GM19324 (cell line): ENCODE data around the gene ASPHD2.
"Not testable (repeated sequence)": the region's sequence is repeated elsewhere in the genome, so short reads cannot be mapped to it uniquely, and the experiment has no call there.

Experiments
- ATAC-seq: cut with Tn5 transposase; IDR thresholded peaks from one replicate; pipeline ENCODE4 v1.9.1; 2021; ENCODE audit warnings: mild to moderate bottlenecking, moderate library complexity; ENCODE audit not compliant: unreplicated experiment, low FRiP score

ASPHD2 gene

GRCh38 chr22:26414347-26414746, 14.7 kb upstream of the ASPHD2 start:
- no peak for ATAC-seq

GRCh38 chr22:26416256-26416655, 12.8 kb upstream of the ASPHD2 start:
- ATAC-seq, result no peak

GRCh38 chr22:26416670-26417276, 12.3 kb upstream of the ASPHD2 start:
- ATAC-seq, result no peak

DNA sequence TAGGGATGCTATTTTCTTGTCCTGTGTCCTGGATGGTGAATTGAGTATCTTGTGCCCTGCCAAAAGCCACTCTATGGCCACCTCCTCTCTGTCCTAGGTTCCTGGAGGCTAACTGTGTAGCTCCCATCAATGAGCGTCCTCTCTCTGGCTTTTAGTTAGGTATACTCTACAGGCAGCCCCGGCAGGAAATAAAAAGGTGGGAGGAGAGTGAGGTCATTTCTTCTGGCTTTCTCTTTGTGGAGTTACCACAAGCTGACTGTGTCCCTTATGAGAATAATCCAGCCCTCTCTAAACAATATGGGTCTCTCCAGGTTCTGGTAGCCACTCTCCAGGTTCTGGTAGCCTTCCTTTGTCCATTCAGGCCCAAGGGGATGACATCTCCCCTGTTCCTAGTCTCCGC, 11.7 kb upstream of the ASPHD2 start:
- ATAC-seq, result no peak

DNA sequence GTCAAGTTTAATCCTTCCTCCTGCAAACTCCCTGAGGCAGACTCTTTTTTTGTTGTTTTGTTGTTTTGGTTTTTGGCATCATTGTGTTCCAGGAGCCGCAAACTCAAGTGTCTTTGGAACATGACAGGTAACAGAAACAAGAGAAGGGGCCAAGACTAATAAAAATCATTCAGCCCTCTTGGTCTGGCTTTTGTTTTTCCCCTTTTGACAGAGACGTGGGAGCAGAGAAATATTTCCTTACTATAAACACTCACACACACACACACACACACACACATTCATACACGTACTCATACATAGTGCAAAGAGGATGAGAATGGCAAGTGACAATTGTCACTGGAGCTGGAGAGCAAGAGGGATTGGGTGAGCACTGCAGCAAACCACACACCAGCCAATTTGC, 10.4 kb upstream of the ASPHD2 start:
- no peak for ATAC-seq

DNA sequence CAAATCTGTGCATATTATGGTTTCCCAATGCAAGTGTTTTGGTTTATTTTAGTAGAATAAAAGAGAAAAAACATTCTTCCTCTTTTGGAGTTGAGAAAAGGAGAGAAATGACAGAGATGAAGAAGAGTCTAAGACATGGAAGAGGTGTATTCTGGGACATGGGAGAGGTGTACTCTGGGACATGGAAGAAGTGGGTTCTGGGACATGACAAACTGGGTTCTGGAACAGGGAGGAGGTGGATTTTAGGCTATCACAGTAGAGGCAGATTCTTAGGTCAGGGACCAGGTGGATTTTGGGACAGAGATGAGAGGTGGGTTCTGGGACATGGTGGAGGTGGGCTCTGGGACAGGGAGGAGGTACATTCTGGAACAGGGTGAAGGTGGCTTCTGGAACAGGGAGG, 2.1 kb upstream of the ASPHD2 start:
- ATAC-seq, result no peak

- ATAC-seq, result peak; percentile 16
These were observed 612 bp downstream of the ASPHD2 start for GRCh38 chr22:26429458-26430286.

DNA sequence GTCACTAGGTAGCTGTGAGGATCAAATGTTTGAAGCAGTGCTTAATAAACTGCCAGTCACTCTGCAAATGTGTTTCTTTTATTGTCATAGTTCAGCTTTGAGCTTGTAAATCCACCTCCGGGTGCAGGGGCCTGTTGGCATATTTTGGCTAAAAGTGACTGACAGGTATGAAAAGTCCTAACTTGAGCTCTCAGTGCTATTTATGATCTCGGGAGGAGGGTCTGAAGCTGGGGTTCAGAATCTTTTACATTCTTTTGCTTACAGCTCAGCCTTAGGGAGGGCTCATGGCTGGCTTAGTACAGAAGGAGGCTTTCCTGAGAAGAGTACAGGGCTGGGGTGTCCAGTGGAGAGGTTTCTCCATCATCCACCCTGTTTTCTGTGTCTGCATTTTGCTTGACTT, 1.5 kb downstream of the ASPHD2 start:
- no peak for ATAC-seq

DNA sequence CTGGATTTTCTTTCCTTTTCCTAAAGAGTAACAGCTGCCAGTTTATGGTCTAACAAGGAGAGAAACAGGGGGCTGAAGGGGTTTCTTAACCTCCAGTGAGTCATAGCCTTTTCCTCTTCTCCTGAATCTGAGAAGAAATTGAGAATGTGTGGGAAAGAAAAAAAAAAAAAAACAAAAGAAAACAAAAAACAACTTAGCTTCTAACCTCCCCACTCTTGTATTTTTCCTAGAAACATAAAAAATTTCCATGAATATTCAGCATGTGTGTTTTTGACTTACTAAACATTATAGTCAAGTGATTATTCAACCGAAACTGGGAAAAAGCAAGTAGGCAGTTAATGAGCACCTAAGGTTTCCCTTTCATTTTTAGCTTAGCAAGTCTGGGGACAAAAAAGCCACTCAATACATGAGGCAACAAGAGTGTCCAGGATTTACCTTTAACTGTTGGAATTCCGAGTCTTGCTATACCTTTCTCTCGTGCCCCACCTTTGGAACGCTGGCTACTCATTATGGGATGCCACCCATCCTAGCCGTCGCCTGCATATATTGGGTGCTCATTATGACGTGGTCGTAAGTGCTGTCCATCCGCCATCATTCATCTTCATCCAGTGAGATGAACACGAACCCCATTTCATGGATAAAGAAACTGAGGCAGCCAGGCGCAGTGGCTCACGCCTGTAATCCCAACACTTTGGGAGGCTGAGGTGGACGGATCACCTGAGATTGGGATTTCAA, 2.4 kb downstream of the ASPHD2 start:
- no peak for ATAC-seq

DNA sequence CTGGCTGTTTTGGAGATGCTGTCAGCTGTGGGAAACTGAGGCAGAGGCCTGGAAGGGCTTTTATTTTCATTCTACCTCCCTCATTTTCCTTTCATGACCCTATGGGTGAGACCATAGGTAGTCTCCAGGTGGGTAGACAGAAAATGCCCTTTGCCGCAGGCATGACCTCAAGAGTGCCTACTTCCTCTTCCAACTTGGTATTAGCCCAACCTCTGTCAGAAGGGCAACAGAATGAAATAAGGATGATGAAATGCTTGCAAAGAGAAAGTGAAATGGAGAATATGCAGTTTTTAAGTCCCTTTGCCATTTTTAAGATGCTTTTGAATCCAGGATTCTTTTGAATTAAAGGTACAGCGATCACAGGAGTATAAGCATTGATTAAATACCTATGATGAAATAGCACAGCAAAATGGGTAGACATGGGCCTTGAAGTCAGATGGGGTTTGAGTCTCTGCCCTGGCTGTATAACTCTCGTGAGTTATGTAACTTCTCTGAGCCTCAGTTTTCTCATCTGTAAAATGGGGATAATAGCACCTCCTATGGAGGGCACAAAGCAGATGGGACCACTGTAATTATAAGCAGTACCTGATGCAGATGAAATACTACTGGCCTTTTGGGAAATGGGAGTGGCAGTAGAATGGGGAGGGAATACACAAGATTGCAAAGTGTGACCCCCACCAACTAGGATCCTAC, 3.7 kb downstream of the ASPHD2 start:
- ATAC-seq, result no peak

- no peak for ATAC-seq
These were observed 4.7 kb downstream of the ASPHD2 start for GRCh38 chr22:26433805-26434204.

DNA sequence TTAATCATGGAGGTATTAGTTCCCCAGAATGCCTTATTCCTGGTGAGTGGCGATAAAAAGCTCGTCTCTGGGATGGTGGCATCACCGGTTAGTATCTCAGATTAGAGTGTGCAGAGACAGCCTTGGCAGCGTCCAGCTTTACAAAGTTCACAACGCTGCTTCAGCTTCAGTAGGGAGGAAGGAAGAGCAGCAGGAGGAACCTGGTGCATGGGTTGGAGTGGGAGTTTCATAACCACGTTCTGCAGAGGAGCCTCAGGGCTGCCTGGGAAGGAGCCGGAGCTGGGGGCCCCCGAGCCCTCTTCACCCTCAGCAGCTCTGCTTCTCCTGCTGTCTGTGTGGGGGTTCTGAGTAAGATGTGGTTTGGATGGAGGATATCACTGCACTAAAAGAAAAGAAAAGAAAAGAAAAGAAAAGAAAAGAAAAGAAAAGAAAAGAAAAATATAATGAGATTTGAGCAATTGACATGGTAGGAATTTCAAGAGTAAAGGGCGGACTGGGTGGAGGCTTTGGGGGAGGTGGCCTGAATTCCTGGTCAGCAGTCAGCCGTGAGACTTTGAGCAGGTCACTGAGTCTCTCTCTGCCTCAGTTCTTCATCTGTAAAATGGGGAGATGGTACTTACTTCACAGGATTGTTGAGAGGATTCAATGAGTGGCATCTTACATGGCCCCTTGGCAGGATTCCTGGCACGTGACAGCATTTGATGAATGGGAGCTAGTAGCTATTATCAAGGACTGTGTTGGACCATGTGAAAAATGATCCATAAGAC, 6.5 kb downstream of the ASPHD2 start:
- no peak for ATAC-seq

- ATAC-seq, result no peak
These were observed 7.9 kb downstream of the ASPHD2 start for GRCh38 chr22:26436903-26437515.

DNA sequence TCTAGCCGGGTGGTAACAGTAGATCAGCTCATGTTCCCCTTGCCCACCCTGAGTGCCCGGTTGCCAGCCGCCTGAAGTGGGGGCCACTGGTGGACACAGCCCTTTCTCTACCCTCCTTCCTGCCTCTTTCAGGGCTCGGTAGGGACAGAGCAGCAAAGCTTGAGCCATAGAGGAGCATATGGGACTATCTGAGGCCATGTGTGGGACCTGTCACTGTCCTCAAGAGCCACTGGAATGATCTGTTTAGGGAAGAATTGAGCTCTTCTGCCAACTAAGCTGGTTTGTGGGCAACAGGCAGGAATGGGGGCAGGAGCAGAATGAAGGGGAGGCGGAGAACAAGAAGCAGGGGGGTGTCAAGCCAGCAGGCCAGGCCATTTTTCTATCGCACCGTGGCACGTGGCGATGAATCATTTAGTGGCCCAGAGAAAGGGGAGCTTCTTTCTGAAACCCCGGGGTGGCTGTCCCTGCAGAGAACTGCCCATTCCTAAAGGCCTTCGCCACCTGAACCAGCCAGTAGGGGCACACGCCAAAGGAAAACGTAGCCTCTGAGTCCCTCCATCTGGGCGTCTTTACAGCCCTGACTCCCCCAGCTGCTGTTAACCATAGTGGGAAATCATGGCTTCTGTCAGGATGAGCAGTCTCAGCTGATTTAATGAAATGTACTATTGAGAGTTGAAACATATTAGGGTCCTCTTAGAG, 8.8 kb downstream of the ASPHD2 start:
- ATAC-seq, result no peak

DNA sequence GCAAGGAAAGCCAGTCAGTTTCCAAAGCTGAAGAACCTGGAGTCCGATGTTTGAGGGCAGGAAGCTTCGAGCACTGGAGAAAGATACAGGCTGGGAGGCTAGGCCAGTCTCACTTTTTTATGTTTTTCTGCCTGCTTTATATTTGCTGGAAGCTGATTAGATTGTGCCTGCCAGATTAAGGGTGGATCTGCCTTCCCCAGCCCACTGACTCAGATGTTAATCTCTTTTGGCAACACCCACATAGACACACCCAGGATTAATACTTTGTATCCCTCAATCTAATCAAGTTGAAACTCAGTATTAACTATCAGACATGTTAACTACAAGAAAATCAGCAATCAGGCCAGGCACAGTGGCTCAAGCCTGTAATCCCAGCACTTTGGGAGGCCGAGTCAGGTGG, 9.7 kb downstream of the ASPHD2 start:
- ATAC-seq, result not testable (repeated sequence)

- no peak for ATAC-seq
These were observed 10.5 kb downstream of the ASPHD2 start for GRCh38 chr22:26439559-26439958.

DNA sequence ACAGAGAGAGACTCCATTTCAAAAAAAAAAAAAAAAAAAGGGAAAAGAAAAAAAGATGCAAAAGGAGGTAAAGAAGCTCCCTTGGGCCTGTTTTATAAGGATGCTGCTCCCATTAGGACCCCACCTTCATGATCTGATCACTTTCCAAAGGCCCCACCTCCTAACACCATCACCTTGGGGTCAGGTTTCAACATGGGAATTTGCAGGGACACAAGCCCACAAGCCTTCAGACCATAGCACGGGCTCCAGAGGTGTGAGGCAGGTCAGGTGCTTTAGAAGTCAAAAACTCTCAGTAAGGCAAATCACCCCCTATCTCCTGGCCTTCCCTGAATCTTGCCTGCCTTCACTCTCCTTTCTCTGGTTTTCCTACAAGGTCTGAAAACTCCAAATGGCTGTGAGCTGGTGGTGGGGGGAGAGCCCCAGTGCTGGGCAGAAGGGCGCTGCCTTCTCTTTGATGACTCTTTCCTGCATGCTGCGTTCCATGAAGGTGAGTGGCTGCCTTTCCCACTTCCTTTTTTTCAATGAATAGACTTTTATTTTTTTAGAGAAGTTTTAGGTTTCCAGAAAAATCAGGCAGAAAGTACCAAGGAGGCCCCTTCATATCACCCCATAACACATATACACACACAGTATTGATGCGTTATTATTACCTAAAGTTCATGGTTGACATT, 13.2 kb downstream of the ASPHD2 start:
- ATAC-seq, result no peak

GRCh38 chr22:26443901-26444690, 15.0 kb downstream of the ASPHD2 start:
- no peak for ATAC-seq
